H1 (cell line): ENCODE results near the gene UGT1A8. TPM values are rescaled to one million over a fixed set of nuclear protein-coding genes. Genes with fewer than 3 reads are reported as not detected.
"Not testable (repeated sequence)": the region's sequence is repeated elsewhere in the genome, so short reads cannot be mapped to it uniquely, and the experiment has no call there.

Source experiments
- CTCF ChIA-PET: fragments of 300-600 bp; sonication (Branson Sonifier 250); formaldehyde crosslinking; loops from one replicate; lab custom pipeline; 2021; ENCODE audit not compliant: partially characterized antibody; lab: Charles Lee
- POLR2A ChIA-PET: fragments of 300-600 bp; sonication (Branson Sonifier 250); formaldehyde crosslinking; loops from one replicate; lab custom pipeline; 2021; ENCODE audit warnings: inconsistent platforms; ENCODE audit not compliant: partially characterized antibody; lab: Charles Lee
- DNase-seq, 2 experiments: peaks; one replicate each; pipeline versions ENCODE4 v3.0.0 to v3.0.0-alpha.2; 2010 to 2022; ENCODE audit warnings: low spot score in 2 of 2, low read depth in 1 of 2, mixed read lengths in 1 of 2
- FAIRE-seq: peaks from 2 replicates; lab custom pipeline; 2011; peaks lifted over from hg19 to GRCh38; lab: Jason Lieb, UNC
- H2AFZ ChIP-seq: 2 replicates; pipeline ENCODE4 v1.8.1; 2012; ENCODE audit warnings: low read length, inconsistent platforms
- H2AK5ac ChIP-seq: 2 replicates; pipeline ENCODE4 v1.6.1; 2013; ENCODE audit warnings: low read depth, low read length
- H2BK120ac ChIP-seq: replicated peaks from 2 replicates; pipeline ENCODE3; 2013; ENCODE audit warnings: low read depth, low read length, inconsistent platforms
- H2BK12ac ChIP-seq: 2 replicates; pipeline ENCODE4 v1.6.1; 2013; ENCODE audit warnings: low read depth, low read length
- H2BK15ac ChIP-seq: 2 replicates; pipeline ENCODE4 v1.6.1; 2013; ENCODE audit warnings: low read length
- H2BK20ac ChIP-seq: 2 replicates; pipeline ENCODE4 v1.6.1; 2013; ENCODE audit warnings: low read length
- H2BK5ac ChIP-seq: 2 replicates; pipeline ENCODE4 v1.6.1; 2013; ENCODE audit warnings: low read depth, low read length
- H3K14ac ChIP-seq: 2 replicates; pipeline ENCODE4 v1.6.1; 2013; ENCODE audit warnings: inconsistent platforms; ENCODE audit not compliant: insufficient read length
- H3K18ac ChIP-seq: 2 replicates; pipeline ENCODE4 v1.6.1; 2013; ENCODE audit warnings: low read length; ENCODE audit errors: extremely low read depth
- H3K23ac ChIP-seq: 2 replicates; pipeline ENCODE4 v1.6.1; 2013; ENCODE audit warnings: inconsistent platforms; ENCODE audit not compliant: insufficient read length
- H3K23me2 ChIP-seq: 2 replicates; pipeline ENCODE4 v1.6.1; 2013; ENCODE audit warnings: low read depth, low read length
- H3K27ac ChIP-seq: 2 replicates; pipeline ENCODE4 v1.6.1; 2011; ENCODE audit warnings: low read depth, low read length, inconsistent platforms
- H3K27me3 ChIP-seq, 4 experiments: replicated peaks in 1 of 4; 1 replicate in 1 of 4; 2 replicates in 3 of 4; pipeline versions ENCODE4 v1.6.1 to v1.8.1; 2011 to 2013; ENCODE audit warnings: low read length in 3 of 4, mild to moderate bottlenecking in 3 of 4, inconsistent platforms in 2 of 4, mixed read lengths in 2 of 4, moderate library complexity in 1 of 4; ENCODE audit not compliant: control insufficient read depth in 3 of 4, insufficient read depth in 3 of 4; ENCODE audit errors: extremely low read depth in 1 of 4
- H3K36me3 ChIP-seq, 4 experiments: 2 replicates each; pipeline versions ENCODE4 v1.6.1 to v1.8.1; 2011 to 2013; ENCODE audit warnings: mild to moderate bottlenecking in 4 of 4, low read length in 3 of 4, moderate library complexity in 2 of 4, control low read depth in 1 of 4, inconsistent platforms in 1 of 4; ENCODE audit not compliant: insufficient read depth in 4 of 4, control insufficient read depth in 2 of 4
- H3K4ac ChIP-seq: replicated peaks from 2 replicates; pipeline ENCODE3; 2013; ENCODE audit warnings: low read length, low read depth, mixed read lengths, inconsistent platforms; ENCODE audit not compliant: insufficient read length
- H3K4me1 ChIP-seq, 4 experiments: replicated peaks in 1 of 4; 1 replicate in 1 of 4; 2 replicates in 3 of 4; pipeline versions ENCODE4 v1.6.1 to v1.8.1; 2011 to 2013; ENCODE audit warnings: low read length in 3 of 4, inconsistent platforms in 2 of 4, mixed read lengths in 1 of 4; ENCODE audit not compliant: insufficient read depth in 4 of 4, control insufficient read depth in 3 of 4
- H3K4me2 ChIP-seq, 2 experiments: 2 replicates each; pipeline versions ENCODE4 v1.6.1 to v1.8.1; 2011 to 2013; ENCODE audit warnings: low read depth in 2 of 2, low read length in 2 of 2, control low read depth in 1 of 2, inconsistent platforms in 1 of 2, mild to moderate bottlenecking in 1 of 2; ENCODE audit not compliant: insufficient read depth in 1 of 2
- H3K4me3 ChIP-seq, 4 experiments: fragments of 200-600, 300-600 bp in 1 of 4; sonication (generic), shearing (Covaris generic), sonication (Bioruptor Twin) in 1 of 4; 2 replicates each; pipeline versions ENCODE4 v1.5.1 to v1.8.1; 2011 to 2016; ENCODE audit warnings: low read length in 4 of 4, low read depth in 3 of 4, control low read depth in 2 of 4, inconsistent platforms in 2 of 4, mild to moderate bottlenecking in 2 of 4, mixed read lengths in 1 of 4, moderate library complexity in 1 of 4; ENCODE audit not compliant: insufficient read depth in 2 of 4; ENCODE audit errors: extremely low read depth in 1 of 4
- H3K56ac ChIP-seq: replicated peaks from 2 replicates; pipeline ENCODE3; 2013; ENCODE audit warnings: low read depth, mild to moderate bottlenecking, mixed read lengths, low read length, inconsistent platforms; ENCODE audit not compliant: insufficient read length
- H3K79me1 ChIP-seq: 2 replicates; pipeline ENCODE4 v1.6.1; 2013; ENCODE audit warnings: low read depth, low read length, control low read depth
- H3K79me2 ChIP-seq, 2 experiments: 2 replicates each; pipeline versions ENCODE4 v1.6.1 to v1.8.1; 2012 to 2013; ENCODE audit warnings: low read length in 2 of 2, mild to moderate bottlenecking in 2 of 2, inconsistent platforms in 1 of 2; ENCODE audit not compliant: insufficient read depth in 2 of 2, control insufficient read depth in 1 of 2
- H3K9ac ChIP-seq, 4 experiments: replicated peaks in 1 of 4; 1 replicate in 1 of 4; 2 replicates in 3 of 4; pipeline versions ENCODE4 v1.6.1 to v1.8.1; 2011 to 2013; ENCODE audit warnings: low read depth in 3 of 4, low read length in 3 of 4, control low read depth in 2 of 4, mild to moderate bottlenecking in 2 of 4, moderate library complexity in 2 of 4, inconsistent platforms in 1 of 4; ENCODE audit errors: extremely low read depth in 1 of 4
- H3K9me3 ChIP-seq, 2 experiments: 2 replicates each; pipeline versions ENCODE4 v1.6.1 to v1.8.1; 2012 to 2013; ENCODE audit warnings: mild to moderate bottlenecking in 2 of 2, moderate library complexity in 2 of 2, control low read depth in 1 of 2, inconsistent platforms in 1 of 2, low read depth in 1 of 2, low read length in 1 of 2, mixed read lengths in 1 of 2; ENCODE audit not compliant: insufficient read depth in 2 of 2
- H4K20me1 ChIP-seq, 2 experiments: replicated peaks in 1 of 2; 2 replicates each; pipeline versions ENCODE3 to v1.8.1; 2011 to 2013; ENCODE audit warnings: inconsistent platforms in 2 of 2, low read length in 2 of 2, mild to moderate bottlenecking in 1 of 2; ENCODE audit not compliant: insufficient read depth in 2 of 2, control insufficient read depth in 1 of 2
- H4K5ac ChIP-seq: 2 replicates; pipeline ENCODE4 v1.6.1; 2013; ENCODE audit warnings: low read length, low read depth, mixed read lengths, inconsistent platforms; ENCODE audit not compliant: insufficient read length
- H4K8ac ChIP-seq: 2 replicates; pipeline ENCODE4 v1.8.0; 2013; ENCODE audit warnings: mild to moderate bottlenecking, moderate library complexity, low read length, inconsistent platforms; ENCODE audit not compliant: insufficient read depth; ENCODE audit errors: extremely low read depth
- H4K91ac ChIP-seq: replicated peaks from 2 replicates; pipeline ENCODE3; 2013; ENCODE audit warnings: low read length, mixed read lengths, inconsistent platforms; ENCODE audit not compliant: insufficient read length
- ATF3 ChIP-seq: IDR thresholded peaks from 2 replicates; pipeline ENCODE4 v1.6.1; 2011; ENCODE audit warnings: low read depth, mild to moderate bottlenecking, low read length; ENCODE audit not compliant: insufficient read depth
- POLR2A ChIP-seq, 2 experiments: IDR thresholded peaks; 1 replicate in 1 of 2; 2 replicates in 1 of 2; pipeline ENCODE4 v1.6.1; 2011; ENCODE audit warnings: low read depth in 2 of 2, low read length in 2 of 2, mild to moderate bottlenecking in 2 of 2; ENCODE audit errors: control extremely low read depth in 1 of 2
- RBBP5 ChIP-seq: IDR thresholded peaks from 2 replicates; pipeline ENCODE4 v1.7.1; 2012; ENCODE audit warnings: low read depth, mild to moderate bottlenecking, inconsistent platforms, low read length, moderate library complexity, borderline replicate concordance
- WGBS, 2 experiments: shearing (Covaris generic) in 1 of 2; methylation state at CpG; one replicate each; pipeline versions ENCODE4 v1.1.6 to v1.1.7; 2013 to 2015; ENCODE audit warnings: low lambda C conversion rate in 2 of 2, mixed read lengths in 2 of 2, inconsistent platforms in 1 of 2, low coverage in 1 of 2, missing lambda C conversion rate in 1 of 2; ENCODE audit not compliant: insufficient replicate concordance in 2 of 2, insufficient coverage in 1 of 2, insufficient read length in 1 of 2; ENCODE audit errors: extremely low coverage in 1 of 2, missing lambda C conversion rate in 1 of 2; 5-methylcytosine and 5-hydroxymethylcytosine counted together
- polyA plus RNA-seq, 7 experiments: library from polyadenylated mRNA; depleted of rRNA in 3 of 7; stranded (reverse) in 5 of 7; unstranded in 2 of 7; fragments of >200 nt in 5 of 7; fragments of 200-250 nt in 2 of 7; gene quantifications; 1 replicate in 5 of 7; 2 replicates in 1 of 7; 4 replicates in 1 of 7; pipeline versions ENCODE4 v1.2.1 to v1.2.3, GENCODE V29; 2011 to 2013; ENCODE audit warnings: missing spikeins in 2 of 7, mixed read lengths in 2 of 7
- total RNA-seq: library from RNA; stranded (reverse); fragmentation: NEBNext Ultra II Directional; extraction: Animal tissue kit (Norgen Biotek cat#: 25700); gene quantifications from 2 replicates; pipeline ENCODE4 v1.2.1, GENCODE V29; 2021

UGT1A8 gene
- total and polyA plus RNA-seq, 2 of the 8 experiments (the other 6 are each of a cell fraction or from before 2014, with no cell fraction given), result not detected

- TF ChIP-seq ATF3 (no peak), POLR2A (IDR thresholded peaks at IDR 0.05; ENCODE audit: control extremely low read depth in 1 of 2, low read depth in 2 of 2, low read length in 2 of 2) (no peak), RBBP5 (no peak)
These were observed 37.6 kb downstream of the UGT1A8 start (continued) for GRCh38 chr2:233655043-233655442.

GRCh38 chr2:233655943-233656342 lies 38.5 kb downstream of the UGT1A8 start:
- H3K23me2 ChIP-seq, H2AK5ac ChIP-seq, H2AFZ ChIP-seq, H3K14ac ChIP-seq, H3K18ac ChIP-seq, H4K5ac ChIP-seq, H2BK12ac ChIP-seq, H3K27ac ChIP-seq, H3K79me2 ChIP-seq, H2BK15ac ChIP-seq, H2BK5ac ChIP-seq, POLR2A ChIA-PET, H3K79me1 ChIP-seq, H3K56ac ChIP-seq, H3K4ac ChIP-seq, H4K91ac ChIP-seq, H2BK120ac ChIP-seq, H3K9me3 ChIP-seq, H3K27me3 ChIP-seq, H3K4me3 ChIP-seq, CTCF ChIA-PET, DNase-seq, H3K4me1 ChIP-seq, H3K4me2 ChIP-seq, H3K23ac ChIP-seq, H4K8ac ChIP-seq, H2BK20ac ChIP-seq, H3K36me3 ChIP-seq, H4K20me1 ChIP-seq, H3K9ac ChIP-seq: not testable (repeated sequence)
- peak; percentile 72 for FAIRE-seq
- WGBS, 2 experiments, result 95% methylated on average over 3 of the region's 3 CpGs; no CpG with 5 or more reads in 1 of the 2 experiments
